Kidney glomerular epithelial cell (primary cell): ENCODE data around the gene COQ10A.

Experiments
- DNase-seq: peaks from one replicate; lab custom pipeline; 2025; lab: John Stamatoyannopoulos, UW

The COQ10A gene

GRCh38 chr12:56266693-56267442 is at the start of gene COQ10A:
TSS of gene COQ10A (plus strand) at chr12:56266942. CDS start at chr12:56267119, 177 bp downstream.
- peak; percentile 89 for DNase-seq

- no peak for DNase-seq
Measured at GRCh38 chr12:56219840-56220239, 46.9 kb upstream of the COQ10A start.

GRCh38 chr12:56220611-56221231 is 46.0 kb upstream of the COQ10A start:
- peak; percentile 25 for DNase-seq

- no peak for DNase-seq
Measured at GRCh38 chr12:56221232-56221756, 45.4 kb upstream of the COQ10A start.

GRCh38 chr12:56221757-56222530 is 44.8 kb upstream of the COQ10A start, which contains the start of gene RNF41:
TSS of gene RNF41 (minus strand) at chr12:56221922. CDS start at chr12:56214047, 7,875 bp downstream.
- DNase-seq = peak; percentile 94

GRCh38 chr12:56222531-56222895 is 44.2 kb upstream of the COQ10A start:
- DNase-seq = no peak

GRCh38 chr12:56223571-56224101 is 43.1 kb upstream of the COQ10A start:
- no peak for DNase-seq

GRCh38 chr12:56224102-56224701 is 42.5 kb upstream of the COQ10A start, which contains the start of gene NABP2:
TSS of gene NABP2 (plus strand) at chr12:56224342. CDS start at chr12:56224857, 515 bp downstream.
- DNase-seq = peak; percentile 97

GRCh38 chr12:56224954-56225353 is 41.8 kb upstream of the COQ10A start:
- DNase-seq = no peak

GRCh38 chr12:56229082-56229481 is 37.7 kb upstream of the COQ10A start:
- DNase-seq = no peak

- no peak for DNase-seq
Measured at GRCh38 chr12:56229916-56230431, 36.8 kb upstream of the COQ10A start, which contains the start of gene SLC39A5. TSS of gene SLC39A5 (plus strand) at chr12:56230051. CDS start at chr12:56231275, 1,224 bp downstream.

- no peak for DNase-seq
Measured at GRCh38 chr12:56230432-56231183, 36.1 kb upstream of the COQ10A start.

- DNase-seq = no peak
Measured at GRCh38 chr12:56231184-56231582, 35.6 kb upstream of the COQ10A start.

GRCh38 chr12:56234746-56235436 is 31.9 kb upstream of the COQ10A start:
- DNase-seq = no peak

- no peak for DNase-seq
Measured at GRCh38 chr12:56236091-56236490, 30.7 kb upstream of the COQ10A start.

- DNase-seq = no peak
Measured at GRCh38 chr12:56236985-56237384, 29.8 kb upstream of the COQ10A start.

GRCh38 chr12:56237552-56237951 is 29.2 kb upstream of the COQ10A start:
- DNase-seq = no peak

- no peak for DNase-seq
Measured at GRCh38 chr12:56241424-56242303, 25.1 kb upstream of the COQ10A start.

GRCh38 chr12:56242986-56243385 is 23.8 kb upstream of the COQ10A start:
- DNase-seq = no peak
